ENCODE results near the gene GATA5.

- TF ChIP-seq, protein P1, sequence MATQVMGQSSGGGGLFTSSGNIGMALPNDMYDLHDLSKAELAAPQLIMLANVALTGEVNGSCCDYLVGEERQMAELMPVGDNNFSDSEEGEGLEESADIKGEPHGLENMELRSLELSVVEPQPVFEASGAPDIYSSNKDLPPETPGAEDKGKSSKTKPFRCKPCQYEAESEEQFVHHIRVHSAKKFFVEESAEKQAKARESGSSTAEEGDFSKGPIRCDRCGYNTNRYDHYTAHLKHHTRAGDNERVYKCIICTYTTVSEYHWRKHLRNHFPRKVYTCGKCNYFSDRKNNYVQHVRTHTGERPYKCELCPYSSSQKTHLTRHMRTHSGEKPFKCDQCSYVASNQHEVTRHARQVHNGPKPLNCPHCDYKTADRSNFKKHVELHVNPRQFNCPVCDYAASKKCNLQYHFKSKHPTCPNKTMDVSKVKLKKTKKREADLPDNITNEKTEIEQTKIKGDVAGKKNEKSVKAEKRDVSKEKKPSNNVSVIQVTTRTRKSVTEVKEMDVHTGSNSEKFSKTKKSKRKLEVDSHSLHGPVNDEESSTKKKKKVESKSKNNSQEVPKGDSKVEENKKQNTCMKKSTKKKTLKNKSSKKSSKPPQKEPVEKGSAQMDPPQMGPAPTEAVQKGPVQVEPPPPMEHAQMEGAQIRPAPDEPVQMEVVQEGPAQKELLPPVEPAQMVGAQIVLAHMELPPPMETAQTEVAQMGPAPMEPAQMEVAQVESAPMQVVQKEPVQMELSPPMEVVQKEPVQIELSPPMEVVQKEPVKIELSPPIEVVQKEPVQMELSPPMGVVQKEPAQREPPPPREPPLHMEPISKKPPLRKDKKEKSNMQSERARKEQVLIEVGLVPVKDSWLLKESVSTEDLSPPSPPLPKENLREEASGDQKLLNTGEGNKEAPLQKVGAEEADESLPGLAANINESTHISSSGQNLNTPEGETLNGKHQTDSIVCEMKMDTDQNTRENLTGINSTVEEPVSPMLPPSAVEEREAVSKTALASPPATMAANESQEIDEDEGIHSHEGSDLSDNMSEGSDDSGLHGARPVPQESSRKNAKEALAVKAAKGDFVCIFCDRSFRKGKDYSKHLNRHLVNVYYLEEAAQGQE (IDR thresholded peaks at IDR 0.05; ENCODE audit: insufficient read depth in 1 of 2, low read depth in 2 of 2, low read length in 2 of 2), result no peak
- TF ChIP-seq POLR2AphosphoS5 (IDR thresholded peaks at IDR 0.05; ENCODE audit: low read depth, low read length) (no peak), TAF1 (IDR thresholded peaks at IDR 0.05; ENCODE audit: borderline replicate concordance, insufficient read depth, low read length) (no peak), SIN3A (IDR thresholded peaks at IDR 0.05; ENCODE audit: borderline replicate concordance, insufficient read depth, low read length) (no peak)
Measured at GRCh38 chr20:62451156-62451767, 24.5 kb downstream of the GATA5 start.
